GM10266 (cell line): Measurements from ENCODE around the gene LRMDA.

Experiments
- DNase-seq: peaks from one replicate; pipeline ENCODE4 v3.0.0; 2012; ENCODE audit errors: extremely low spot score
- TF ChIP-seq, protein P1 (sequence below): IDR thresholded peaks from 2 replicates; pipeline ENCODE4 v1.5.1; 2012; ENCODE audit warnings: mild to moderate bottlenecking, low read depth; ENCODE audit not compliant: control insufficient read depth, insufficient read depth; ENCODE audit errors: missing control alignments

The LRMDA gene

DNA sequence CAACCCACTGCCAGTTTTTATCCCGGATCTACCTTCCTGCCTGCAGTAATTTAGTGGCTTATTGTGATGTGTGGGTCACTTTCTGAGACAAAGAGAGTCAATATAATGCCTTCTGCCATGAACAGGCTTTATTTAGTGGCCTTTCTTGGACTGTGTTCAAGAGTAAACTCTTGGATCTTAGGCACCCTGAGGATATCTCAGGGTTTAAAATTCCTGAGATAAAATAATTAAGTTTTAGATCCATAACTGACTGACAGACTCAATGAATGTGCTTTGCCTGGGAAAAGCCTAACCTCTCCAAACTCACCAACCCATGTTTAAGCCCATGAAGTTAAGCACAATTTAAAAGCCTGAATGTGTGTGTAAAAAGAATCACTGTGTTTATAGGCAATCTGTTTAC is 564.3 kb downstream of the LRMDA start:
- no peak for DNase-seq
- TF ChIP-seq, protein P1, sequence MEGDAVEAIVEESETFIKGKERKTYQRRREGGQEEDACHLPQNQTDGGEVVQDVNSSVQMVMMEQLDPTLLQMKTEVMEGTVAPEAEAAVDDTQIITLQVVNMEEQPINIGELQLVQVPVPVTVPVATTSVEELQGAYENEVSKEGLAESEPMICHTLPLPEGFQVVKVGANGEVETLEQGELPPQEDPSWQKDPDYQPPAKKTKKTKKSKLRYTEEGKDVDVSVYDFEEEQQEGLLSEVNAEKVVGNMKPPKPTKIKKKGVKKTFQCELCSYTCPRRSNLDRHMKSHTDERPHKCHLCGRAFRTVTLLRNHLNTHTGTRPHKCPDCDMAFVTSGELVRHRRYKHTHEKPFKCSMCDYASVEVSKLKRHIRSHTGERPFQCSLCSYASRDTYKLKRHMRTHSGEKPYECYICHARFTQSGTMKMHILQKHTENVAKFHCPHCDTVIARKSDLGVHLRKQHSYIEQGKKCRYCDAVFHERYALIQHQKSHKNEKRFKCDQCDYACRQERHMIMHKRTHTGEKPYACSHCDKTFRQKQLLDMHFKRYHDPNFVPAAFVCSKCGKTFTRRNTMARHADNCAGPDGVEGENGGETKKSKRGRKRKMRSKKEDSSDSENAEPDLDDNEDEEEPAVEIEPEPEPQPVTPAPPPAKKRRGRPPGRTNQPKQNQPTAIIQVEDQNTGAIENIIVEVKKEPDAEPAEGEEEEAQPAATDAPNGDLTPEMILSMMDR = no peak

DNA sequence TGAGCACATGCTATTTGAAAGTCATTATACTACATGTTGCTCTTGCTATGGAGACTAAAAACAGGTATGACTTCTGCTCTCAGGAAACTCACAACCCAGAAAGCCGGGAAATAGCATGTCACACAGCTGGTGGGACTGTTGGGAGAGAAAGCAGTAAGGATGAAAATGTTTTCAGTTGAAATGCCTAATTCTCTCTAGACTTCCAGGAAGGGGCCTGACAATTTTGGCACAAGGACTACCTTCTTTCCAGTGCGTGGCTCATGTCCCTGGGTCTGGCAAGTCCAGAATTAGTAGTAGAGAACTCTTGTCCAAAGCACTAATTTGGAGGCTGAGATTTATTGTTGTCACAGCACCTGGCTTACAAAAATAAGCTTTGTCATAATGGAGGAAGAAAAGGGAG is 567.6 kb downstream of the LRMDA start:
- TF ChIP-seq, protein P1 = no peak
- no peak for DNase-seq

GRCh38 chr10:75999515-76000209 is 568.2 kb downstream of the LRMDA start:
- DNase-seq = no peak
- TF ChIP-seq, protein P1 = no peak

DNA sequence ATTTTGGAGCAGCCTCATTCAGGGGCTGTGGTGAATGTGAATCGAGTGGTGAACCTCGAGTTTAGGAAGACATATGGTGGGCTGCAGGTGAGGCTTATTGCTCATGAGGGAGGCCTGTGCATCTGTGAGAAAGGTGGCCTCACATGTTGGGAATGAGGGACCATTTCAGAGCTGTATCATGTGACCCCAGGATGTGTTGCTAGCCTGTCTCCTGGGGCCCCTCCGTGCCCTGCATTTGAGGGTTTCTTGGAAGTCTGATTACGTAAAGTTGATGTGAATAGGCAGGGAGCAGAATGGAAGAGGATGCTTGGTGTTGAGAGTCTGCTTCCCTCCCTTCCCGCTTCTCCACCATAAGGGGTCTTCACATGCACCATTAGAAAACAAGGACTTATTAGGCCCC is 569.1 kb downstream of the LRMDA start:
- TF ChIP-seq, protein P1 = no peak
- DNase-seq = no peak

DNA sequence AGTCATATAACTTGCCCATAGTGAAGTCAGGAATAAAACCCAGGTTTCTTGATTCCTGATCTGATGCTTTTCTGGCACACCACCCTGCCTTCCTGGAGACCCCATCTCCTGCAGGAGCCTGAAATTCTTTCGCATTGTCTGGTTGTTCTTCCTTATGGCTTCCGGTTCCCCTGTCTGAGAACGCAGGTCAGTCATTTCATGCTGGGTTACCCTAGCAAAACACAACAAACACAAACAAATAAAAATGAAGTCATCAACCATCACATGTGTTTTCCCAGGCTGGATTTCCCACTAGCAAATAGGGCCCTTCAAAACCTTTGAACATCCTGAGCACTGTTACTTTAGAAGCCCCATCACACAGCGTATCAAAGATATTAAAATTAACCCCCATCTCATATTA is 569.6 kb downstream of the LRMDA start:
- TF ChIP-seq, protein P1 = no peak
- DNase-seq = no peak

DNA sequence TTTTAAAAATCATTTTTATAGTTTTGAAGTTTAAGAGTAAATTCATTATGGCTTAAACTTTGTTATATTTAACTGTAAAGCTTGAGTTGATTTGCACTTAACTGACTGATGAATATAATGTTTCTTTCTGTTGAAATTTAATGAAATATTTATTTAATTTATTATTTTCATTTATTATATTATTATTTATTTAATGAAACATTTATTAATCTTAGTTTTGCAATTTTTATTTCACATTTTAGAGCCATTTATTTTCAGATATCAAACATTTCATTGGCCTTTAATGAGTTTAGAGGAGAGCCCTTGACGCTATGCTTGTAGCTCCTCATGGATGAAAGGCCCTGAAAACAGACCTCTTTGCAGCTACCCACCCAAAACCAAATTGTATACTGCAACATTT is 570.0 kb downstream of the LRMDA start:
- DNase-seq = no peak
- TF ChIP-seq, protein P1 = no peak

DNA sequence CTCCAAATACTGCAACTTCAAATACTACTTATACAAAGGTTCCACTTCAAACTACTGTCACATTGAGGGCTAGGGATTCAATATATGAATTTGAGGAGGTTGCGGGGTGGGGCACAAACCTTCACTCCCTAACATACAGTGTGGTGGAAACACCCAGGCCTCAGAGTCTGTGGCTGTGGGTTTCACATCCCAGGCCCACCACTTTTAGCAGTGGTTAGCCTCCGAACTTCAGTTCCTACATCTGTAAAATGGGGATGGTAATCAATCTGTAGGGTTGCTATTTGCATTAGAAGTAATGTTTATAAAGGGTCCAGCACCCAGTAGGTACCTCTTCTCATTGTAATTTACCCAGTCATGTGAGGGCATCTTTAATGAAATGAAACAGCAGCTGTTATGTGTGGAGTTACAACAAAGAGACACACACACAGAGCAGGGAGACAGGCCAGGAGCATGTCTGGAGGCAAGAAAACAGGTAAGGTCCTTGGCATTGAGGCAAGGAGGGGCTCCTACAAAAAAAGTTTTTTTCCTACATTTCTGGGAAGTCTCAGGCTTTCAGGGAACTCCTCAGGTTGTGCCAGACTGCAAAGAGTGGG is 570.9 kb downstream of the LRMDA start:
- TF ChIP-seq, protein P1 = no peak
- no peak for DNase-seq
